ENCODE measurements around the gene MAML1.
A peak's percentile ranks its signal among the peaks of the same experiment; 100 is the strongest.

MAML1 gene

GRCh38 chr5:179812135-179812825 lies 79.7 kb downstream of the MAML1 start:
- Histone ChIP-seq H3K36me3 (ENCODE audit: control insufficient read depth, insufficient read depth, low read length) (peaks cover 54% of the 10 kb centered on the region), H3K9me3 (ENCODE audit: control insufficient read depth, low read length) (no peaks in the 10 kb centered on the region), H3K4me1 (ENCODE audit: control insufficient read depth, insufficient read depth, low read length, poor library complexity, severe bottlenecking) (no peaks in the 10 kb centered on the region), H3K27ac (ENCODE audit: low read depth, low read length, severe bottlenecking) (no peak overlapping the region), H3K4me3 (ENCODE audit: extremely low read depth, insufficient read depth, low read length, poor library complexity, severe bottlenecking) (no peak overlapping the region)
- 96 to 97% methylated on average over 25 to 27 of the region's 27 CpGs for WGBS, 2 experiments (ENCODE audit: insufficient coverage in 2 of 2)

- H3K36me3 ChIP-seq (ENCODE audit: control insufficient read depth, insufficient read depth, low read length) = peaks cover 54% of the 10 kb centered on the region
- peaks cover under 1% of the 10 kb centered on the region for H3K4me1 ChIP-seq (ENCODE audit: control insufficient read depth, insufficient read depth, low read length, poor library complexity, severe bottlenecking)
- H3K4me3 ChIP-seq (ENCODE audit: extremely low read depth, insufficient read depth, low read length, poor library complexity, severe bottlenecking) = no peak overlapping the region
- 88 to 100% methylated on average over 3 to 5 of the region's 5 CpGs for WGBS, 2 experiments (ENCODE audit: insufficient coverage in 2 of 2)
- no peak overlapping the region for H3K27ac ChIP-seq (ENCODE audit: low read depth, low read length, severe bottlenecking)
- no peaks in the 10 kb centered on the region for H3K9me3 ChIP-seq (ENCODE audit: control insufficient read depth, low read length)
Observed at GRCh38 chr5:179812997-179813607, 80.5 kb downstream of the MAML1 start.

GRCh38 chr5:179814090-179814489 lies 81.5 kb downstream of the MAML1 start:
- WGBS, 2 experiments (ENCODE audit: insufficient coverage in 2 of 2) = no CpG with 5 or more reads among the region's 3 CpGs
- H3K36me3 ChIP-seq (ENCODE audit: control insufficient read depth, insufficient read depth, low read length) = peaks cover 54% of the 10 kb centered on the region
- no peak overlapping the region for H3K4me3 ChIP-seq (ENCODE audit: extremely low read depth, insufficient read depth, low read length, poor library complexity, severe bottlenecking)
- no peaks in the 10 kb centered on the region for H3K9me3 ChIP-seq (ENCODE audit: control insufficient read depth, low read length)
- H3K27ac ChIP-seq (ENCODE audit: low read depth, low read length, severe bottlenecking) = no peak overlapping the region
- H3K4me1 ChIP-seq (ENCODE audit: control insufficient read depth, insufficient read depth, low read length, poor library complexity, severe bottlenecking) = peaks cover 10% of the 10 kb centered on the region

- no peaks in the 10 kb centered on the region for H3K9me3 ChIP-seq (ENCODE audit: control insufficient read depth, low read length)
- H3K27ac ChIP-seq (ENCODE audit: low read depth, low read length, severe bottlenecking) = no peak overlapping the region
- H3K4me1 ChIP-seq (ENCODE audit: control insufficient read depth, insufficient read depth, low read length, poor library complexity, severe bottlenecking) = peaks cover 25% of the 10 kb centered on the region
- WGBS, 2 experiments (ENCODE audit: insufficient coverage in 2 of 2) = 95 to 96% methylated on average over 14 to 21 of the region's 21 CpGs
- H3K4me3 ChIP-seq (ENCODE audit: extremely low read depth, insufficient read depth, low read length, poor library complexity, severe bottlenecking) = no peak overlapping the region
- H3K36me3 ChIP-seq (ENCODE audit: control insufficient read depth, insufficient read depth, low read length) = peaks cover 51% of the 10 kb centered on the region
Observed at GRCh38 chr5:179815491-179816249, 83.0 kb downstream of the MAML1 start.

GRCh38 chr5:179816401-179816795 lies 83.8 kb downstream of the MAML1 start:
- Histone ChIP-seq H3K36me3 (ENCODE audit: control insufficient read depth, insufficient read depth, low read length) (peaks cover 44% of the 10 kb centered on the region), H3K9me3 (ENCODE audit: control insufficient read depth, low read length) (no peaks in the 10 kb centered on the region), H3K4me1 (ENCODE audit: control insufficient read depth, insufficient read depth, low read length, poor library complexity, severe bottlenecking) (peaks cover 25% of the 10 kb centered on the region), H3K4me3 (ENCODE audit: extremely low read depth, insufficient read depth, low read length, poor library complexity, severe bottlenecking) (no peak overlapping the region), H3K27ac (ENCODE audit: low read depth, low read length, severe bottlenecking) (no peak overlapping the region)
- 78 to 83% methylated on average over 19 of the region's 23 CpGs for WGBS, 2 experiments (ENCODE audit: insufficient coverage in 2 of 2)

GRCh38 chr5:179816796-179817469 lies 84.3 kb downstream of the MAML1 start:
- peak overlapping the region; percentile 28 for H3K4me3 ChIP-seq (ENCODE audit: extremely low read depth, insufficient read depth, low read length, poor library complexity, severe bottlenecking)
- H3K4me1 ChIP-seq (ENCODE audit: control insufficient read depth, insufficient read depth, low read length, poor library complexity, severe bottlenecking) = peaks cover 25% of the 10 kb centered on the region
- no peak overlapping the region for H3K27ac ChIP-seq (ENCODE audit: low read depth, low read length, severe bottlenecking)
- H3K9me3 ChIP-seq (ENCODE audit: control insufficient read depth, low read length) = no peaks in the 10 kb centered on the region
- WGBS, 2 experiments (ENCODE audit: insufficient coverage in 2 of 2) = 6 to 9% methylated on average over 18 to 58 of the region's 72 CpGs
- H3K36me3 ChIP-seq (ENCODE audit: control insufficient read depth, insufficient read depth, low read length) = peaks cover 39% of the 10 kb centered on the region

- H3K9me3 ChIP-seq (ENCODE audit: control insufficient read depth, low read length) = no peaks in the 10 kb centered on the region
- H3K36me3 ChIP-seq (ENCODE audit: control insufficient read depth, insufficient read depth, low read length) = peaks cover 38% of the 10 kb centered on the region
- no peak overlapping the region for H3K27ac ChIP-seq (ENCODE audit: low read depth, low read length, severe bottlenecking)
- H3K4me3 ChIP-seq (ENCODE audit: extremely low read depth, insufficient read depth, low read length, poor library complexity, severe bottlenecking) = no peak overlapping the region
- 51 to 81% methylated on average over 3 to 6 of the region's 8 CpGs for WGBS, 2 experiments (ENCODE audit: insufficient coverage in 2 of 2)
- peaks cover 29% of the 10 kb centered on the region for H3K4me1 ChIP-seq (ENCODE audit: control insufficient read depth, insufficient read depth, low read length, poor library complexity, severe bottlenecking)
Observed at GRCh38 chr5:179817470-179817840, 84.8 kb downstream of the MAML1 start.

GRCh38 chr5:179817890-179818745 lies 85.5 kb downstream of the MAML1 start:
- H3K4me3 ChIP-seq (ENCODE audit: extremely low read depth, insufficient read depth, low read length, poor library complexity, severe bottlenecking) = no peak overlapping the region
- 72 to 90% methylated on average over 9 to 13 of the region's 14 CpGs for WGBS, 2 experiments (ENCODE audit: insufficient coverage in 2 of 2)

GRCh38 chr5:179818746-179819295 lies 86.2 kb downstream of the MAML1 start:
- peak overlapping the region; percentile 14 for H3K4me3 ChIP-seq (ENCODE audit: extremely low read depth, insufficient read depth, low read length, poor library complexity, severe bottlenecking)
- 10 to 13% methylated on average over 18 to 31 of the region's 35 CpGs for WGBS, 2 experiments (ENCODE audit: insufficient coverage in 2 of 2)
- H3K4me1 ChIP-seq (ENCODE audit: control insufficient read depth, insufficient read depth, low read length, poor library complexity, severe bottlenecking) = peaks cover 33% of the 10 kb centered on the region
- no peaks in the 10 kb centered on the region for H3K9me3 ChIP-seq (ENCODE audit: control insufficient read depth, low read length)
- peak overlapping the region; percentile 94 for H3K27ac ChIP-seq (ENCODE audit: low read depth, low read length, severe bottlenecking)
- H3K36me3 ChIP-seq (ENCODE audit: control insufficient read depth, insufficient read depth, low read length) = peaks cover 38% of the 10 kb centered on the region

More at GRCh38 chr5:179817890-179818745, 85.5 kb downstream of the MAML1 start:
- peaks cover 33% of the 10 kb centered on the region for H3K4me1 ChIP-seq (ENCODE audit: control insufficient read depth, insufficient read depth, low read length, poor library complexity, severe bottlenecking)
- no peaks in the 10 kb centered on the region for H3K9me3 ChIP-seq (ENCODE audit: control insufficient read depth, low read length)
- H3K36me3 ChIP-seq (ENCODE audit: control insufficient read depth, insufficient read depth, low read length) = peaks cover 38% of the 10 kb centered on the region
- peak overlapping the region; percentile 94 for H3K27ac ChIP-seq (ENCODE audit: low read depth, low read length, severe bottlenecking)
